Activated B cell treated with CpG ODN at 0.5 μM for 24 hours (primary cell): Measurements from ENCODE around the gene TCP11X2. TPM values are rescaled to one million over a fixed set of nuclear protein-coding genes. Genes with fewer than 3 reads are reported as not detected.
"Not testable (repeated sequence)": the region's sequence is repeated elsewhere in the genome, so short reads cannot be mapped to it uniquely, and the experiment has no call there.

Source experiments
- ATAC-seq: fragments of 200-7000 bp; cut with Tn5 transposase; one replicate; pipeline ENCODE4 v1.10.0; 2021; ENCODE audit warnings: low read depth, mild to moderate bottlenecking, moderate library complexity
- CTCF ChIA-PET: fragments of 350-600 bp; sonication (Branson Sonifier 250); formaldehyde crosslinking; loops from one replicate; lab custom pipeline; 2021; ENCODE audit warnings: antibody characterized with exemption; lab: Charles Lee
- POLR2A ChIA-PET: fragments of 350-600 bp; sonication (Branson Sonifier 250); formaldehyde crosslinking; loops from one replicate; lab custom pipeline; 2021; ENCODE audit warnings: antibody characterized with exemption; lab: Charles Lee
- DNase-seq: peaks from one replicate; pipeline ENCODE4 v3.0.0; 2022
- H3K27ac Mint-ChIP-seq: one replicate; pipeline ENCODE4 v1.8.0; 2020; ENCODE audit warnings: mixed read lengths
- H3K27me3 Mint-ChIP-seq: one replicate; pipeline ENCODE4 v1.8.0; 2021; ENCODE audit warnings: mixed read lengths
- H3K36me3 Mint-ChIP-seq: one replicate; pipeline ENCODE4 v1.8.0; 2021; ENCODE audit warnings: low read depth, mixed read lengths
- H3K4me1 Mint-ChIP-seq: one replicate; pipeline ENCODE4 v1.8.0; 2021; ENCODE audit warnings: mixed read lengths
- H3K4me3 Mint-ChIP-seq: one replicate; pipeline ENCODE4 v1.8.0; 2020; ENCODE audit warnings: mild to moderate bottlenecking, mixed read lengths
- H3K9me3 Mint-ChIP-seq: one replicate; pipeline ENCODE4 v1.8.0; 2020; ENCODE audit warnings: mixed read lengths
- intact Hi-C: fragments of 100-400 bp; cut with micrococcal nuclease; formaldehyde crosslinking; loops from one replicate; pipeline ENCODE4 v1.15.1; 2024
- total RNA-seq: library from RNA; stranded (reverse); gene quantifications from 2 replicates; pipeline ENCODE4 v1.2.3, GENCODE V29; 2022
- TF ChIP-seq, protein P1 (sequence below): fragments of 200-600 bp; IDR thresholded peaks from one replicate; pipeline ENCODE4 v1.8.0; 2022; ENCODE audit warnings: antibody characterized with exemption, mild to moderate bottlenecking

The TCP11X2 gene
- not detected in 2 replicates for total RNA-seq

DNA sequence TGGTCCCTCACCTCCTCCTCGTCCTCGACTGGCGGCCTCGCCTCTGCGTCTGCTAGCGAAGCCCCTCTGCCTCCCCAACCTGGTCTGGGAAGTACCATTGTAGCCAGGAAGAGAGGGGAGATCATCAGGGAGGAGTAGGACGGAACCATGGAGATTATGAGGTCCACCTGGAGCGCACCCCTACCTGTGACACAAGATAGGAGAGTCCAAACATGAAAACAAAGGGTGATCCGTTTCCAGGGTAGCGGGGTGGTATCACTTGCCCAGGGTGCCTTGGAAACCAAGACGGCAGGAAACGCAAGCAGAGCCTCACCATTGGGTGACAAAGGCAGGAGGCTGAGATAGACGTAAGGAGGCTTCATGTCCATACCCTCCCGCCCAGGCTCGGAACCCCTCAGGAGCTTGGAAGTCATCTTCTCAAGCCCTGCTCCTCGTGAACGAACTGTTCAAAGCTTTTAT is at the start of gene TCP11X2:
Gene TCP11X2, minus strand, starts transcription at position 51 of the 459 bp plus-strand sequence.
- POLR2A ChIA-PET, ATAC-seq, H3K4me1 Mint-ChIP-seq, H3K36me3 Mint-ChIP-seq, H3K9me3 Mint-ChIP-seq, H3K27ac Mint-ChIP-seq, DNase-seq, CTCF ChIA-PET, H3K4me3 Mint-ChIP-seq, intact Hi-C loops, H3K27me3 Mint-ChIP-seq: not testable (repeated sequence)

DNA sequence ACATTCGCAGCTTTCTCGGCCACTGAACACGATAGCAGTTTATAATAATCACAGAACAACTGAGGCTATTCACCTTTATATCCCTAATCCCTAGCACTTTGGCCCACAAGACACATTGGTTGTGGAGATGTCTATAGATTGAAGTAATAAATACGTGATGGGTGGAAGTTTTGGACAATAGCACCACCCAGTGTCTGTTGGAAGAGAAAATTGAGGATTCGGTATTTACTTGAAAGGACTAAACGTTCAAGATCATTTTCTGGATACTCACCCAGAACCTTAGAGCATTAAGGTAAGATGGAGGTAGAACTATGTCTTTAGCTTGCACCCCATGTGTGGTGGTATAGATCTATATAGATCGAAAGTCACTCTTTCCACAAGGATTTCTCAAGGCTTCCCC is 45.7 kb upstream of the TCP11X2 start:
- TF ChIP-seq, protein P1, sequence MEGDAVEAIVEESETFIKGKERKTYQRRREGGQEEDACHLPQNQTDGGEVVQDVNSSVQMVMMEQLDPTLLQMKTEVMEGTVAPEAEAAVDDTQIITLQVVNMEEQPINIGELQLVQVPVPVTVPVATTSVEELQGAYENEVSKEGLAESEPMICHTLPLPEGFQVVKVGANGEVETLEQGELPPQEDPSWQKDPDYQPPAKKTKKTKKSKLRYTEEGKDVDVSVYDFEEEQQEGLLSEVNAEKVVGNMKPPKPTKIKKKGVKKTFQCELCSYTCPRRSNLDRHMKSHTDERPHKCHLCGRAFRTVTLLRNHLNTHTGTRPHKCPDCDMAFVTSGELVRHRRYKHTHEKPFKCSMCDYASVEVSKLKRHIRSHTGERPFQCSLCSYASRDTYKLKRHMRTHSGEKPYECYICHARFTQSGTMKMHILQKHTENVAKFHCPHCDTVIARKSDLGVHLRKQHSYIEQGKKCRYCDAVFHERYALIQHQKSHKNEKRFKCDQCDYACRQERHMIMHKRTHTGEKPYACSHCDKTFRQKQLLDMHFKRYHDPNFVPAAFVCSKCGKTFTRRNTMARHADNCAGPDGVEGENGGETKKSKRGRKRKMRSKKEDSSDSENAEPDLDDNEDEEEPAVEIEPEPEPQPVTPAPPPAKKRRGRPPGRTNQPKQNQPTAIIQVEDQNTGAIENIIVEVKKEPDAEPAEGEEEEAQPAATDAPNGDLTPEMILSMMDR: no peak
- H3K36me3 Mint-ChIP-seq: no peaks in the 10 kb centered on the region
- CTCF ChIA-PET: no interaction called here
- H3K4me1 Mint-ChIP-seq: peaks cover 6% of the 10 kb centered on the region
- no peak for ATAC-seq
- no peaks in the 10 kb centered on the region for H3K9me3 Mint-ChIP-seq
- H3K27me3 Mint-ChIP-seq: peaks cover 20% of the 10 kb centered on the region
- H3K4me3 Mint-ChIP-seq: peak overlapping the region; percentile 80
- no peak for DNase-seq
- intact Hi-C loops: no loop called here
- H3K27ac Mint-ChIP-seq: no peak overlapping the region
- POLR2A ChIA-PET: no interaction called here

DNA sequence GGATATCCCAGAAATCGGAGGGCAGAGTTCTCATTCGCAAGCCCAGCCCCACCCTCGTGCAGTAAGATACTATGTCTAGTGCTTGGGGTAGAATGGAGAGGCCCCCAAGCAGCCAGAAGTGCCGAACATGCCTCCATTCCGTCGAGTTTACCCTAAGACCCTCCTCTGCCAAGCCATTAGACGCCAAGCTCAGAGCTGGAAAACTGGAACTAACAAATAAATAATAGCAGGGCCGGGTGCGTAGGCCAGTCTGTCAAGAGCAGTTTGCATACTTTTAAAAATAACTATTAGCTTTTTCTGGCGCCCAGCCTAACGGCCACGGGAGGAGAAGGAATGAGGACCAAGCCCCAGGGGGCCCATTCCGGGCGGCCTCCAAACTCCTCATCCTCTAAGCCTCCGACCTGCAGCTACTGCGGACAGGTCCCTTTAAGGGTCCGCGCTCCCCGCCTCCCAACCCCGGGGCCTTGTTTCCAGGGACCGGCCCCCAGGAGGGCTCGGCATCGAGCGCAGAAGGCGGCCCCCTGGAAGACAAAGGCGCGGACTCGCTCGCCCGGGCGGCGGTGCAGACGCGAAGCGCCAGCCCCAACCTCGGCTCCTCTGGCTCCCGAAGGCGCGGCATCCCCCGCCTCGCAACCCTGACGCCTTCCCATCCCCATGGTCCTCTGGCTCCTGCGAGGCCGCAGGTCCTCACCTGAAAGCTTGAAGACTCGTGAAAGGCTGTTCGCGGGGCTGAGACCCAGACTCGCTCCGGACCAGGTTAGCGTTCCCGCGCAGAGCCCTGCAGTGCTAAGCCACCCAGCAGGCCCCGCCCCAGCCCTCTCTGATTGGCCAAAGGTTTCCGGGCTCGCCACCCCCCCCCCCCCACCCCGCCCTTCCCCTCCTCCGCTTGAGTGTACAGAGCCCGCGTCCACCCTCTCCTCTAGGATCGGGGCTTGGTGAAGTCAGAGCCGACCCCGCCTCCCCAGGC is 44.6 kb upstream of the TCP11X2 start, which contains the start of gene TMSB15A:
Gene TMSB15A, minus strand, starts transcription at position 765 of the 967 bp plus-strand sequence.
- ChIA-PET POLR2A (no interaction called here), CTCF (interaction anchor here (0.5 kb wide), 1 partner anchor 30 kb away, joined by 3 read pairs; no protein-coding TSS in a partner anchor)
- intact Hi-C loops: no loop called here
- peaks cover 20% of the 10 kb centered on the region for H3K27me3 Mint-ChIP-seq
- DNase-seq (peak; percentile 20), ATAC-seq (peak; percentile 74)
- no peaks in the 10 kb centered on the region for H3K36me3 Mint-ChIP-seq
- peak within 1 kb of the TSS; percentile 80 for H3K4me3 Mint-ChIP-seq
- TF ChIP-seq, protein P1: no peak
- H3K4me1 Mint-ChIP-seq: peaks cover 6% of the 10 kb centered on the region
- no peak within 1 kb of the TSS for H3K27ac Mint-ChIP-seq
- no peaks in the 10 kb centered on the region for H3K9me3 Mint-ChIP-seq

DNA sequence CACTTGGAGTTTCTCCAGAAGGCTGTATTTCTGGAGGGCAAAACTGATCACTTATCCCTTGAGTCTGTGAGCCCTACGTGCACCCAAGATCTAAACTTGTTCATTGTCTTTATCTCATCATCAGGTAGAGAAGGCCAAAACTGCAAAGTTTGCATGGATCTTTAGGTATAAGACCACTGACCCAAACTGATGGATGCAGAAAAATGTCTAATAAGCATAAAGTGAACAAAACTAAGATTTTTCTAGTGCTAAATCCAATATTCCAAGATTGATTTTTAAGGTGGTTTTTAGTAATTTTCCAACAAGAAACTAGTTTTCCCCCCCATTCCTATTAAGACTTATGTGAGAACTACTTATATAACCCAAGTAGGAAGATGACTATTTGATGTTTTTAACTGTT is 42.9 kb upstream of the TCP11X2 start:
- intact Hi-C loops: no loop called here

DNA sequence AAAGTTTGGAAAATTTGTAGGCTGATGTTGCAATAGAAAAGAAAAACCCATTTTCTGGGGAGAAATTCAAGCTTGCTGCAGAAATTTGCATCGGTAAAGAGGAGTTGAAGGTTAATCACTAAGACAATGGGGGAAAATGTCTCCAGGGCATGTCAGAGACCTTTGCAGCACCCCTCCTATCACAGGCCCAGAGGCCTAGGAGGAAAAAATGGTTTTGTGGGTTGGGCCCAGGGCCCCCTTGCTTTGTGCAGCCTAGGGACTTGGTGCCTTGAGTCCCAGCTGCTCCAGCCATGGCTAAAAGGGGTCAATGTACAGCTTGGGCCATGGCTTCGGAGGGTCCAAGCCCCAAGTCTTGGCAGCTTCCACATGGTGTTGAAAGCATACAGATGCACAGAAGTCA is 27.1 kb upstream of the TCP11X2 start:
- Mint-ChIP-seq H3K27ac (no peak overlapping the region), H3K36me3 (no peaks in the 10 kb centered on the region), H3K4me1 (no peaks in the 10 kb centered on the region), H3K27me3 (peaks cover 6% of the 10 kb centered on the region), H3K4me3 (no peak overlapping the region), H3K9me3 (peaks cover 2% of the 10 kb centered on the region)
- ATAC-seq (no peak), DNase-seq (no peak)
- ChIA-PET CTCF (no interaction called here), POLR2A (no interaction called here)
- TF ChIP-seq, protein P1: no peak
- intact Hi-C loops: loop anchor here (10.0 kb wide), 1 partner anchor 366 kb away; no protein-coding TSS in a partner anchor

More for the DNA sequence above, 42.9 kb upstream of the TCP11X2 start:
- TF ChIP-seq, protein P1: no peak
- CTCF ChIA-PET: no interaction called here
- Mint-ChIP-seq H3K4me1 (peaks cover 6% of the 10 kb centered on the region), H3K4me3 (no peak overlapping the region), H3K9me3 (no peaks in the 10 kb centered on the region), H3K27ac (no peak overlapping the region), H3K27me3 (peaks cover 23% of the 10 kb centered on the region), H3K36me3 (no peaks in the 10 kb centered on the region)
- ATAC-seq: no peak
- no peak for DNase-seq
- POLR2A ChIA-PET: no interaction called here
